H9 (cell line): Measurements from ENCODE around the gene MAP1S. TPM values are rescaled to one million over a fixed set of nuclear protein-coding genes. Genes with fewer than 3 reads are reported as not detected.

Source experiments
- DNase-seq: peaks from one replicate; pipeline ENCODE4 v3.0.0-alpha.2; 2017
- H2AFZ ChIP-seq: one replicate; pipeline ENCODE4 v1.6.1; 2013; ENCODE audit warnings: mild to moderate bottlenecking, low read length, control low read depth, moderate library complexity
- H2AK5ac ChIP-seq: 2 replicates; pipeline ENCODE4 v1.6.1; 2013; ENCODE audit warnings: low read length, control low read depth, mixed read lengths; ENCODE audit not compliant: insufficient read length
- H2BK120ac ChIP-seq: one replicate; pipeline ENCODE4 v1.6.1; 2013; ENCODE audit warnings: low read depth, mild to moderate bottlenecking, low read length, control low read depth, inconsistent platforms; ENCODE audit not compliant: poor library complexity, severe bottlenecking
- H2BK12ac ChIP-seq: 2 replicates; pipeline ENCODE4 v1.6.1; 2013; ENCODE audit warnings: low read length, control low read depth, mixed read lengths, low read depth; ENCODE audit not compliant: insufficient read length
- H2BK15ac ChIP-seq: 2 replicates; pipeline ENCODE4 v1.6.1; 2013; ENCODE audit warnings: low read depth, low read length, control low read depth
- H2BK20ac ChIP-seq: one replicate; pipeline ENCODE4 v1.6.1; 2013; ENCODE audit warnings: low read depth, mild to moderate bottlenecking, low read length, control low read depth, inconsistent platforms; ENCODE audit not compliant: poor library complexity, severe bottlenecking
- H2BK5ac ChIP-seq: 2 replicates; pipeline ENCODE4 v1.6.1; 2013; ENCODE audit warnings: low read length, control low read depth, mixed read lengths; ENCODE audit not compliant: insufficient read length
- H3K14ac ChIP-seq: 2 replicates; pipeline ENCODE4 v1.6.1; 2013; ENCODE audit warnings: low read length, control low read depth; ENCODE audit not compliant: insufficient read depth
- H3K18ac ChIP-seq: 2 replicates; pipeline ENCODE4 v1.6.1; 2013; ENCODE audit warnings: low read depth, mild to moderate bottlenecking, mixed read lengths, low read length, control low read depth; ENCODE audit not compliant: insufficient read length
- H3K23ac ChIP-seq: 2 replicates; pipeline ENCODE4 v1.6.1; 2013; ENCODE audit warnings: low read length, control low read depth, mixed read lengths, low read depth; ENCODE audit not compliant: insufficient read length
- H3K23me2 ChIP-seq: 2 replicates; pipeline ENCODE4 v1.6.1; 2013; ENCODE audit warnings: low read depth, mild to moderate bottlenecking, mixed read lengths, low read length, control low read depth; ENCODE audit not compliant: insufficient read length, poor library complexity, severe bottlenecking
- H3K27ac ChIP-seq: 2 replicates; pipeline ENCODE4 v1.5.1; 2013; ENCODE audit warnings: low read length, control low read depth, mixed read lengths, low read depth; ENCODE audit not compliant: insufficient read length
- H3K27me3 ChIP-seq: 2 replicates; pipeline ENCODE4 v1.6.1; 2013; ENCODE audit warnings: low read length, control low read depth, inconsistent platforms; ENCODE audit not compliant: insufficient read depth
- H3K4ac ChIP-seq: 2 replicates; pipeline ENCODE4 v1.6.1; 2013; ENCODE audit warnings: low read depth, mild to moderate bottlenecking, control low read depth, inconsistent platforms, low read length, moderate library complexity
- H3K4me1 ChIP-seq: 2 replicates; pipeline ENCODE4 v1.6.1; 2013; ENCODE audit warnings: low read length, control low read depth, inconsistent platforms; ENCODE audit not compliant: insufficient read depth
- H3K4me2 ChIP-seq: 2 replicates; pipeline ENCODE4 v1.6.1; 2013; ENCODE audit warnings: low read length, control low read depth, mixed read lengths; ENCODE audit not compliant: insufficient read length, insufficient read depth
- H3K56ac ChIP-seq: 2 replicates; pipeline ENCODE4 v1.6.1; 2013; ENCODE audit warnings: low read depth, mild to moderate bottlenecking, mixed read lengths, low read length, control low read depth; ENCODE audit not compliant: insufficient read length
- H3K79me1 ChIP-seq: 2 replicates; pipeline ENCODE4 v1.6.1; 2013; ENCODE audit warnings: low read depth, mild to moderate bottlenecking, moderate library complexity, low read length, control low read depth, inconsistent platforms; ENCODE audit not compliant: insufficient read depth, poor library complexity, severe bottlenecking
- H3K79me2 ChIP-seq: 2 replicates; pipeline ENCODE4 v1.6.1; 2013; ENCODE audit warnings: low read length, control low read depth, inconsistent platforms; ENCODE audit not compliant: insufficient read depth
- H3K9ac ChIP-seq: 2 replicates; pipeline ENCODE4 v1.6.1; 2013; ENCODE audit warnings: low read length, control low read depth, mixed read lengths; ENCODE audit not compliant: insufficient read length; ENCODE audit errors: extremely low read depth
- H3K9me3 ChIP-seq: one replicate; pipeline ENCODE4 v1.6.1; 2013; ENCODE audit warnings: low read depth, low read length, inconsistent platforms; ENCODE audit not compliant: control insufficient read depth
- H3T11ph ChIP-seq: one replicate; pipeline ENCODE4 v1.6.1; 2013; ENCODE audit warnings: mild to moderate bottlenecking, low read length, control low read depth, inconsistent platforms
- H4K20me1 ChIP-seq: one replicate; pipeline ENCODE4 v1.6.1; 2013; ENCODE audit not compliant: control insufficient read depth, insufficient read length, insufficient read depth
- H4K5ac ChIP-seq: 2 replicates; pipeline ENCODE4 v1.6.1; 2013; ENCODE audit warnings: low read depth, mild to moderate bottlenecking, mixed read lengths, low read length, control low read depth; ENCODE audit not compliant: insufficient read length
- H4K8ac ChIP-seq: replicated peaks from 2 replicates; pipeline ENCODE4 v1.6.1; 2013; ENCODE audit warnings: low read length, control low read depth, mixed read lengths, low read depth; ENCODE audit not compliant: insufficient read length
- H4K91ac ChIP-seq: 2 replicates; pipeline ENCODE4 v1.6.1; 2013; ENCODE audit warnings: low read depth, mild to moderate bottlenecking, moderate library complexity, mixed read lengths, low read length, control low read depth; ENCODE audit not compliant: insufficient read length
- H3K27ac Mint-ChIP-seq, 3 experiments: 2 replicates in 2 of 3; 3 replicates in 1 of 3; pipeline ENCODE4 v1.8.0; 2020 to 2021; ENCODE audit warnings: mixed read lengths in 3 of 3, mild to moderate bottlenecking in 1 of 3, moderate library complexity in 1 of 3
- H3K27me3 Mint-ChIP-seq: 2 replicates; pipeline ENCODE4 v1.8.0; 2021; ENCODE audit warnings: low read depth, mild to moderate bottlenecking, moderate library complexity, mixed read lengths
- H3K36me3 Mint-ChIP-seq, 3 experiments: 2 replicates in 2 of 3; 3 replicates in 1 of 3; pipeline ENCODE4 v1.8.0; 2020 to 2021; ENCODE audit warnings: low read depth in 3 of 3, mixed read lengths in 3 of 3; ENCODE audit not compliant: insufficient read depth in 1 of 3
- H3K4me1 Mint-ChIP-seq, 2 experiments: 2 replicates each; pipeline ENCODE4 v1.8.0; 2020; ENCODE audit warnings: mixed read lengths in 2 of 2
- H3K4me3 Mint-ChIP-seq, 2 experiments: 2 replicates in 1 of 2; 3 replicates in 1 of 2; pipeline ENCODE4 v1.8.0; 2020 to 2021; ENCODE audit warnings: mild to moderate bottlenecking in 2 of 2, mixed read lengths in 2 of 2, moderate library complexity in 1 of 2
- H3K9me3 Mint-ChIP-seq, 2 experiments: 2 replicates in 1 of 2; 3 replicates in 1 of 2; pipeline ENCODE4 v1.8.0; 2020; ENCODE audit warnings: mild to moderate bottlenecking in 2 of 2, mixed read lengths in 2 of 2, moderate library complexity in 1 of 2
- WGBS: extraction: QIAGEN DNeasy Blood & Tissue Kit; methylation state at CpG from one replicate; pipeline ENCODE4 v1.1.7; 2013; ENCODE audit warnings: missing lambda C conversion rate, low lambda C conversion rate, mixed read lengths; ENCODE audit not compliant: insufficient read length; ENCODE audit errors: extremely low coverage; 5-methylcytosine and 5-hydroxymethylcytosine counted together
- total RNA-seq: library from RNA; stranded (reverse); gene quantifications from 2 replicates; pipeline ENCODE4 v1.2.1, GENCODE V29; 2021
- TF ChIP-seq, protein P1 (sequence below): fragments of 200-600 bp; sonication (generic); conservative IDR thresholded peaks from 3 replicates; pipeline ENCODE4 v1.8.0; 2021; ENCODE audit warnings: antibody characterized with exemption, mild to moderate bottlenecking

Gene MAP1S
- total RNA-seq, 1 experiment from 2014 or later = 160 TPM

DNA sequence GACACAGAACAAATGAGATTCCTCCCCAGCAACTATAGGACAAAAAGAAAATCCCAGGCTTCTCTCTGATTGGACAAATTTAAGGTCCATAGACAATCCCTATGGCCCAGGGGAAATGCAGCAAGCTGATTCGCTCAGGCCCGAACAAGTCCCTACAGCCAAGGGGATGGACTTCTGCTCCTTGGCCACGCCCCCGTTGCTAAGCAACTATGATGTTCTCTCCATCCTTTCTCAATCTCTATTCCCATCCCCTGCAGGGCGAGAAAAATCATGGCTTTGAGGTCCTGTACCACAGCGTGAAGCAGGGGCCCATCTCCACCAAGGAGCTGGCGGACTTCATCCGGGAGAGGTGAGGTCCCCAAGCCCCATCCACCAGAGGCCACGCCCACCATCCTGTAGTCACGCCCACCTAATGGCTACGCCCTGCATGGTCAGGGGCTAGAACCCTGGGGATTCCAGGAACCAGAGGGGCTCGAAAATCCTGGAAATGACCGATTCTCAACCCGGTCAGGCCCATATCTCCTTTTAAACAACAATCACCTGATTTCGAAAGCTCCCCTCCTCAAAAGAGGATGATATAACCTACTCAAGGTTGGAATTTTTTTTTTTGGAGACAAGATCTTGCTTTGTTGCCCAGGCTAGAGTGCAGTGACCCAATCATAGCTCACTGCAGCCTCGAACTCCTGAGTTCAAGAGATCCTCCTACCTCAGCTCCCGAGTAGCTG is 43.4 kb downstream of the MAP1S start:
- no peak overlapping the region for H3K27ac ChIP-seq
- no peak overlapping the region for H3K23ac ChIP-seq
- no peaks in the 10 kb centered on the region for H3K79me2 ChIP-seq
- no peak overlapping the region for H2AFZ ChIP-seq
- TF ChIP-seq, protein P1, sequence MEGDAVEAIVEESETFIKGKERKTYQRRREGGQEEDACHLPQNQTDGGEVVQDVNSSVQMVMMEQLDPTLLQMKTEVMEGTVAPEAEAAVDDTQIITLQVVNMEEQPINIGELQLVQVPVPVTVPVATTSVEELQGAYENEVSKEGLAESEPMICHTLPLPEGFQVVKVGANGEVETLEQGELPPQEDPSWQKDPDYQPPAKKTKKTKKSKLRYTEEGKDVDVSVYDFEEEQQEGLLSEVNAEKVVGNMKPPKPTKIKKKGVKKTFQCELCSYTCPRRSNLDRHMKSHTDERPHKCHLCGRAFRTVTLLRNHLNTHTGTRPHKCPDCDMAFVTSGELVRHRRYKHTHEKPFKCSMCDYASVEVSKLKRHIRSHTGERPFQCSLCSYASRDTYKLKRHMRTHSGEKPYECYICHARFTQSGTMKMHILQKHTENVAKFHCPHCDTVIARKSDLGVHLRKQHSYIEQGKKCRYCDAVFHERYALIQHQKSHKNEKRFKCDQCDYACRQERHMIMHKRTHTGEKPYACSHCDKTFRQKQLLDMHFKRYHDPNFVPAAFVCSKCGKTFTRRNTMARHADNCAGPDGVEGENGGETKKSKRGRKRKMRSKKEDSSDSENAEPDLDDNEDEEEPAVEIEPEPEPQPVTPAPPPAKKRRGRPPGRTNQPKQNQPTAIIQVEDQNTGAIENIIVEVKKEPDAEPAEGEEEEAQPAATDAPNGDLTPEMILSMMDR = no peak
- H2BK15ac ChIP-seq = no peak overlapping the region
- Mint-ChIP-seq H3K4me1 (peaks cover 5 to 13% of the 10 kb centered on the region in 2 experiments), H3K27me3 (no peaks in the 10 kb centered on the region), H3K36me3 (peaks cover 3 to 10% (median 4%) of the 10 kb centered on the region in 3 experiments; a peak in 5 of 7 replicates), H3K4me3 (peak overlapping the region in 1 of 2 experiments; percentile 76; a peak in 3 of 5 replicates), H3K9me3 (no peaks in the 10 kb centered on the region; a peak in 2 of 5 replicates), H3K27ac (peak overlapping the region; percentile 72 to 96 (median 95); a peak in 5 of 7 replicates)
- WGBS = no CpG with 5 or more reads among the region's 17 CpGs
- no peaks in the 10 kb centered on the region for H4K20me1 ChIP-seq
- H2BK120ac ChIP-seq = no peak overlapping the region
- no peak overlapping the region for H2BK12ac ChIP-seq
- no peaks in the 10 kb centered on the region for H3K9me3 ChIP-seq
- H3K79me1 ChIP-seq = no peaks in the 10 kb centered on the region
- H3K4ac ChIP-seq = no peak overlapping the region
- H4K8ac ChIP-seq = no peak overlapping the region
- no peaks in the 10 kb centered on the region for H3K23me2 ChIP-seq
- H3K14ac ChIP-seq = no peak overlapping the region
- no peak overlapping the region for H3K18ac ChIP-seq
- H3K27me3 ChIP-seq = no peaks in the 10 kb centered on the region
- H2BK5ac ChIP-seq = no peak overlapping the region
- no peak overlapping the region for H2AK5ac ChIP-seq
- H3K4me1 ChIP-seq = no peaks in the 10 kb centered on the region
- no peak overlapping the region for H4K5ac ChIP-seq
- no peak overlapping the region for H3T11ph ChIP-seq
- DNase-seq = peak; percentile 97
- H4K91ac ChIP-seq = no peak overlapping the region
- H3K4me2 ChIP-seq = peak overlapping the region; percentile 7
- H3K9ac ChIP-seq = no peak overlapping the region
- H2BK20ac ChIP-seq = no peak overlapping the region
- H3K56ac ChIP-seq = no peak overlapping the region
